ENCODE results near the gene LYZL4.

LYZL4 gene

DNA sequence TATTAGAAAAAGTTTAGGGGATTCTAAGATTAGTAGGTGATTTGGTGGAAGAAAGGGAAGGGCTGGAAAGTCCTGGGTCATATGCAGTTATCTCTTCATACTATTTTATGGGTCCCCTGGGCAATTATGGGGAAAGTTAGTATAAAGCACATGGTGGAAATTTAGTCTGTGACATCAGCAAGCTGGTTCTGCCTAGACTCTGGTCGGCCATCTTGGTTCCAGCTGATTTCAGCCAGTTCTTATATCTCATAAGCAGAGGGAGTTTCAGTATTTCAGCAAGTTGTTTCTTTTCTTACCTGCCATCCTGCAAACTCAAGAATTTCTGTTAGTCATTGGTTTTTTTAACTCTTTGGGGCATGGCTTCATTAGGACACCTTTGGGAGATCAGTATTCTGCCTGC lies 1.0 kb upstream of the LYZL4 start:
- ATAC-seq (ENCODE audit: insufficient read depth, low read depth) (no peak), DNase-seq (no peak)
- Histone ChIP-seq H4K20me1 (ENCODE audit: insufficient read depth, low read length) (no peaks in the 10 kb centered on the region), H3K4me2 (ENCODE audit: insufficient read depth, low read length) (no peak overlapping the region), H3K27ac (ENCODE audit: low read length) (no peak overlapping the region), H3K27me3 (ENCODE audit: insufficient read depth, low read length, poor library complexity) (no peaks in the 10 kb centered on the region), H3K36me3 (ENCODE audit: insufficient read depth, low read length) (no peaks in the 10 kb centered on the region), H3K4me3 (ENCODE audit: low read depth in 1 of 2, low read length in 2 of 2) (no peak overlapping the region), H3K9ac (ENCODE audit: low read depth, low read length) (no peak overlapping the region), H3K9me3 (ENCODE audit: insufficient read depth, low read length, severe bottlenecking) (no peaks in the 10 kb centered on the region), H2AFZ (ENCODE audit: low read depth, low read length) (no peak overlapping the region), H3K4me1 (ENCODE audit: insufficient read depth, low read length) (no peaks in the 10 kb centered on the region), H3K79me2 (ENCODE audit: insufficient read depth, low read length) (no peaks in the 10 kb centered on the region)
- no peak for TF ChIP-seq EZH2 (IDR thresholded peaks at IDR 0.05; ENCODE audit: borderline replicate concordance, low read depth, low read length, severe bottlenecking)
- TF ChIP-seq, protein P1, sequence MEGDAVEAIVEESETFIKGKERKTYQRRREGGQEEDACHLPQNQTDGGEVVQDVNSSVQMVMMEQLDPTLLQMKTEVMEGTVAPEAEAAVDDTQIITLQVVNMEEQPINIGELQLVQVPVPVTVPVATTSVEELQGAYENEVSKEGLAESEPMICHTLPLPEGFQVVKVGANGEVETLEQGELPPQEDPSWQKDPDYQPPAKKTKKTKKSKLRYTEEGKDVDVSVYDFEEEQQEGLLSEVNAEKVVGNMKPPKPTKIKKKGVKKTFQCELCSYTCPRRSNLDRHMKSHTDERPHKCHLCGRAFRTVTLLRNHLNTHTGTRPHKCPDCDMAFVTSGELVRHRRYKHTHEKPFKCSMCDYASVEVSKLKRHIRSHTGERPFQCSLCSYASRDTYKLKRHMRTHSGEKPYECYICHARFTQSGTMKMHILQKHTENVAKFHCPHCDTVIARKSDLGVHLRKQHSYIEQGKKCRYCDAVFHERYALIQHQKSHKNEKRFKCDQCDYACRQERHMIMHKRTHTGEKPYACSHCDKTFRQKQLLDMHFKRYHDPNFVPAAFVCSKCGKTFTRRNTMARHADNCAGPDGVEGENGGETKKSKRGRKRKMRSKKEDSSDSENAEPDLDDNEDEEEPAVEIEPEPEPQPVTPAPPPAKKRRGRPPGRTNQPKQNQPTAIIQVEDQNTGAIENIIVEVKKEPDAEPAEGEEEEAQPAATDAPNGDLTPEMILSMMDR (IDR thresholded peaks at IDR 0.05; ENCODE audit: borderline replicate concordance, extremely low read depth, low read length, poor library complexity, severe bottlenecking): no peak

- no peak overlapping the region for H3K4me2 ChIP-seq (ENCODE audit: insufficient read depth, low read length)
- DNase-seq (no peak), ATAC-seq (ENCODE audit: insufficient read depth, low read depth) (no peak)
- H3K36me3 ChIP-seq (ENCODE audit: insufficient read depth, low read length): no peaks in the 10 kb centered on the region
- H3K9ac ChIP-seq (ENCODE audit: low read depth, low read length): no peak overlapping the region
- no peaks in the 10 kb centered on the region for H3K27me3 ChIP-seq (ENCODE audit: insufficient read depth, low read length, poor library complexity)
- no peak overlapping the region for H2AFZ ChIP-seq (ENCODE audit: low read depth, low read length)
- no peaks in the 10 kb centered on the region for H3K4me1 ChIP-seq (ENCODE audit: insufficient read depth, low read length)
- TF ChIP-seq, protein P1 (IDR thresholded peaks at IDR 0.05; ENCODE audit: borderline replicate concordance, extremely low read depth, low read length, poor library complexity, severe bottlenecking): no peak
- TF ChIP-seq EZH2 (IDR thresholded peaks at IDR 0.05; ENCODE audit: borderline replicate concordance, low read depth, low read length, severe bottlenecking): no peak
- H3K79me2 ChIP-seq (ENCODE audit: insufficient read depth, low read length): no peaks in the 10 kb centered on the region
- H3K4me3 ChIP-seq (ENCODE audit: low read depth in 1 of 2, low read length in 2 of 2): no peak overlapping the region
- no peak overlapping the region for H3K27ac ChIP-seq (ENCODE audit: low read length)
- no peaks in the 10 kb centered on the region for H3K9me3 ChIP-seq (ENCODE audit: insufficient read depth, low read length, severe bottlenecking)
- no peaks in the 10 kb centered on the region for H4K20me1 ChIP-seq (ENCODE audit: insufficient read depth, low read length)
Observed at GRCh38 chr3:42408156-42408555, 2.3 kb downstream of the LYZL4 start.

GRCh38 chr3:42406727-42407450 lies 3.5 kb downstream of the LYZL4 start:
- no peaks in the 10 kb centered on the region for H3K27me3 ChIP-seq (ENCODE audit: insufficient read depth, low read length, poor library complexity)
- H3K9me3 ChIP-seq (ENCODE audit: insufficient read depth, low read length, severe bottlenecking): no peaks in the 10 kb centered on the region
- H3K79me2 ChIP-seq (ENCODE audit: insufficient read depth, low read length): no peaks in the 10 kb centered on the region
- no peak overlapping the region for H3K27ac ChIP-seq (ENCODE audit: low read length)
- no peak for TF ChIP-seq EZH2 (IDR thresholded peaks at IDR 0.05; ENCODE audit: borderline replicate concordance, low read depth, low read length, severe bottlenecking)
- TF ChIP-seq, protein P1 (IDR thresholded peaks at IDR 0.05; ENCODE audit: borderline replicate concordance, extremely low read depth, low read length, poor library complexity, severe bottlenecking): no peak
- H4K20me1 ChIP-seq (ENCODE audit: insufficient read depth, low read length): no peaks in the 10 kb centered on the region
- no peaks in the 10 kb centered on the region for H3K4me1 ChIP-seq (ENCODE audit: insufficient read depth, low read length)
- no peak overlapping the region for H2AFZ ChIP-seq (ENCODE audit: low read depth, low read length)
- no peaks in the 10 kb centered on the region for H3K36me3 ChIP-seq (ENCODE audit: insufficient read depth, low read length)
- ATAC-seq (ENCODE audit: insufficient read depth, low read depth) (no peak), DNase-seq (no peak)
- H3K4me3 ChIP-seq (ENCODE audit: low read depth in 1 of 2, low read length in 2 of 2): no peak overlapping the region
- no peak overlapping the region for H3K9ac ChIP-seq (ENCODE audit: low read depth, low read length)
- no peak overlapping the region for H3K4me2 ChIP-seq (ENCODE audit: insufficient read depth, low read length)

Measured in DND-41 (cell line).